ENCODE data around the gene ATCAY.

DNA sequence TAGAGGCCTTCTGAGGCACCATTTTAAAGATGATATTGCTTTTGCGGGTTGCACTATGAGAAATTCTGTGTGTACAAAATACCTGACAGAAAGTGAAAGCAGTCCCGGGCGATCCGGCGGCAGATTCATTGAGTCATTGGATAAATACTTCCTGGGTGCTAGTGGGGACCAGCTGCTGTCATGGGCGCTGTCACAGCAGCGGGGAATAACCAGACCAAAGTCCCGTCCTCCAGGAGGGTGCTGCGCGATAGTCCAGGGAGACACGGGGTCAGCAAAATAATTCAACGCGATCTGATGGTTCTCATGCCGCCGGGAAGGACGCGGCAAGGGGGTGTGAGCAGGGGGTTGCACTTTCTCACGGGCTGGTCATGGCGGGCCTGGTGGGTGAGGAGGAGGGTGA is 25.2 kb upstream of the ATCAY start:
- TF ChIP-seq EZH2 (IDR thresholded peaks at IDR 0.05; ENCODE audit: insufficient read depth, poor library complexity, severe bottlenecking) (no peak), EZH2phosphoT487 (IDR thresholded peaks at IDR 0.05; ENCODE audit: insufficient read depth, low read depth) (no peak)

Measured in GM23248 (cell line).